Neural progenitor cell (in vitro differentiated cells): ENCODE results near the gene UQCR11. TPM values are rescaled to one million over a fixed set of nuclear protein-coding genes. Genes with fewer than 3 reads are reported as not detected.

ENCODE experiments used
- DNase-seq: peaks from one replicate; pipeline ENCODE4 v3.0.0-alpha.2; 2016; ENCODE audit warnings: low spot score
- H2AFZ ChIP-seq: fragments of 200-600 bp; sonication (generic); replicated peaks from 2 replicates; pipeline ENCODE4 v1.6.1; 2016; ENCODE audit warnings: antibody characterized with exemption
- H3F3A ChIP-seq: fragments of 200-600 bp; sonication (generic); 2 replicates; pipeline ENCODE4 v1.6.1; 2016; ENCODE audit warnings: antibody characterized with exemption, low read depth
- H3K27ac ChIP-seq: fragments of 200-600 bp; sonication (generic); 2 replicates; pipeline ENCODE4 v1.5.1; 2016; ENCODE audit warnings: mild to moderate bottlenecking
- H3K27me3 ChIP-seq: fragments of 200-600 bp; sonication (generic); 2 replicates; pipeline ENCODE4 v1.6.1; 2016; ENCODE audit warnings: mild to moderate bottlenecking, moderate library complexity
- H3K36me3 ChIP-seq: fragments of 200-600 bp; sonication (generic); 2 replicates; pipeline ENCODE4 v1.5.1; 2016
- H3K4me1 ChIP-seq: fragments of 200-600 bp; sonication (generic); 2 replicates; pipeline ENCODE4 v1.6.1; 2016; ENCODE audit warnings: mixed run types
- H3K4me2 ChIP-seq: fragments of 200-600 bp; sonication (generic); 2 replicates; pipeline ENCODE4 v1.6.1; 2016
- H3K4me3 ChIP-seq: fragments of 200-600 bp; sonication (generic); 2 replicates; pipeline ENCODE4 v1.5.1; 2016
- H3K79me2 ChIP-seq: fragments of 200-600 bp; sonication (generic); 2 replicates; pipeline ENCODE4 v1.6.1; 2016; ENCODE audit warnings: low read depth
- H3K9ac ChIP-seq: fragments of 200-600 bp; sonication (generic); 2 replicates; pipeline ENCODE4 v1.6.1; 2016
- H3K9me3 ChIP-seq: fragments of 200-600 bp; sonication (generic); 2 replicates; pipeline ENCODE4 v1.5.1; 2016; ENCODE audit warnings: low read depth
- H4K20me1 ChIP-seq: fragments of 200-600 bp; sonication (generic); 2 replicates; pipeline ENCODE4 v1.6.1; 2016; ENCODE audit warnings: low read depth
- H3K27ac Mint-ChIP-seq: 3 replicates; pipeline ENCODE4 v1.8.0; 2021; ENCODE audit warnings: mixed read lengths
- H3K27me3 Mint-ChIP-seq: 2 replicates; pipeline ENCODE4 v1.8.0; 2022; ENCODE audit warnings: low read depth, mild to moderate bottlenecking, inconsistent platforms, moderate library complexity, mixed read lengths; ENCODE audit not compliant: insufficient read depth
- H3K36me3 Mint-ChIP-seq: 3 replicates; pipeline ENCODE4 v1.8.0; 2021; ENCODE audit warnings: mixed read lengths
- H3K4me1 Mint-ChIP-seq: 3 replicates; pipeline ENCODE4 v1.8.0; 2021; ENCODE audit warnings: mixed read lengths
- H3K4me3 Mint-ChIP-seq: 3 replicates; pipeline ENCODE4 v1.8.0; 2021; ENCODE audit warnings: mild to moderate bottlenecking, moderate library complexity, mixed read lengths
- H3K9me3 Mint-ChIP-seq: 3 replicates; pipeline ENCODE4 v1.8.0; 2020; ENCODE audit warnings: mixed read lengths
- EZH2 ChIP-seq: fragments of 200-600 bp; sonication (generic); IDR thresholded peaks from 2 replicates; pipeline ENCODE4 v1.6.1; 2017; ENCODE audit warnings: antibody characterized with exemption, mild to moderate bottlenecking, moderate library complexity
- EZH2phosphoT487 ChIP-seq: fragments of 200-600 bp; sonication (generic); IDR thresholded peaks from 2 replicates; pipeline ENCODE4 v1.6.1; 2017; ENCODE audit warnings: antibody characterized with exemption
- total RNA-seq: library from RNA; depleted of rRNA; stranded (reverse); fragments of >200 nt; gene quantifications from 2 replicates; pipeline ENCODE4 v1.2.3, GENCODE V29; 2015; ENCODE audit warnings: low replicate concordance
- TF ChIP-seq, protein P1 (sequence below): fragments of 200-600 bp; sonication (generic); IDR thresholded peaks from 2 replicates; pipeline ENCODE4 v1.5.1; 2017; ENCODE audit warnings: antibody characterized with exemption, mild to moderate bottlenecking

Gene UQCR11
- total RNA-seq, 1 donor from 2014 or later: 37.4 TPM

DNA sequence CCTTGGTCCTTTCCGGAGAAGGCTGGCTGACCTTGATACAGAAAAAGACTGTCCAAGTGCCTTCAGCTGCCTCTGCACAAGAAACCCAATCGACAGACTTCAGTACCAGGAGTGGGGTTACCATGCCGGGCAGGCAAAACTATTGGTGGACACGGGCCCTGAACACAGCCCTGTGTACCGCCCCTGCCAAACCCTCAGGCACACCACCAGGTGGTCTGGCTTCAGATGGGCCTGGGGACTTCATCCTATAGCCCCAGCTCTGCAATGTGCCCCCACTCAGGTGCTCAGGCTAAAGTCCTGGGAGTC, 29.6 kb upstream of the UQCR11 start:
- H3K36me3 Mint-ChIP-seq: peaks cover 32% of the 10 kb centered on the region
- no peaks in the 10 kb centered on the region for H3K4me1 Mint-ChIP-seq
- H3K4me2 ChIP-seq: no peak overlapping the region
- H3K27me3 Mint-ChIP-seq: peaks cover 10% of the 10 kb centered on the region
- DNase-seq: no peak
- H3K4me3 ChIP-seq: no peak overlapping the region
- H3K4me3 Mint-ChIP-seq: no peak overlapping the region
- no peaks in the 10 kb centered on the region for H3K27me3 ChIP-seq
- H3K79me2 ChIP-seq: peaks cover 98% of the 10 kb centered on the region
- H3K4me1 ChIP-seq: no peaks in the 10 kb centered on the region
- peaks cover 100% of the 10 kb centered on the region for H4K20me1 ChIP-seq
- no peak overlapping the region for H2AFZ ChIP-seq
- peaks cover 2% of the 10 kb centered on the region for H3K9me3 Mint-ChIP-seq
- TF ChIP-seq EZH2phosphoT487 (no peak), EZH2 (no peak)
- TF ChIP-seq, protein P1, sequence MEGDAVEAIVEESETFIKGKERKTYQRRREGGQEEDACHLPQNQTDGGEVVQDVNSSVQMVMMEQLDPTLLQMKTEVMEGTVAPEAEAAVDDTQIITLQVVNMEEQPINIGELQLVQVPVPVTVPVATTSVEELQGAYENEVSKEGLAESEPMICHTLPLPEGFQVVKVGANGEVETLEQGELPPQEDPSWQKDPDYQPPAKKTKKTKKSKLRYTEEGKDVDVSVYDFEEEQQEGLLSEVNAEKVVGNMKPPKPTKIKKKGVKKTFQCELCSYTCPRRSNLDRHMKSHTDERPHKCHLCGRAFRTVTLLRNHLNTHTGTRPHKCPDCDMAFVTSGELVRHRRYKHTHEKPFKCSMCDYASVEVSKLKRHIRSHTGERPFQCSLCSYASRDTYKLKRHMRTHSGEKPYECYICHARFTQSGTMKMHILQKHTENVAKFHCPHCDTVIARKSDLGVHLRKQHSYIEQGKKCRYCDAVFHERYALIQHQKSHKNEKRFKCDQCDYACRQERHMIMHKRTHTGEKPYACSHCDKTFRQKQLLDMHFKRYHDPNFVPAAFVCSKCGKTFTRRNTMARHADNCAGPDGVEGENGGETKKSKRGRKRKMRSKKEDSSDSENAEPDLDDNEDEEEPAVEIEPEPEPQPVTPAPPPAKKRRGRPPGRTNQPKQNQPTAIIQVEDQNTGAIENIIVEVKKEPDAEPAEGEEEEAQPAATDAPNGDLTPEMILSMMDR: no peak
- H3K9ac ChIP-seq: no peak overlapping the region
- no peak overlapping the region for H3K27ac Mint-ChIP-seq
- H3F3A ChIP-seq: peaks cover 6% of the 10 kb centered on the region
- no peak overlapping the region for H3K27ac ChIP-seq
- H3K36me3 ChIP-seq: peaks cover 5% of the 10 kb centered on the region
- no peaks in the 10 kb centered on the region for H3K9me3 ChIP-seq

DNA sequence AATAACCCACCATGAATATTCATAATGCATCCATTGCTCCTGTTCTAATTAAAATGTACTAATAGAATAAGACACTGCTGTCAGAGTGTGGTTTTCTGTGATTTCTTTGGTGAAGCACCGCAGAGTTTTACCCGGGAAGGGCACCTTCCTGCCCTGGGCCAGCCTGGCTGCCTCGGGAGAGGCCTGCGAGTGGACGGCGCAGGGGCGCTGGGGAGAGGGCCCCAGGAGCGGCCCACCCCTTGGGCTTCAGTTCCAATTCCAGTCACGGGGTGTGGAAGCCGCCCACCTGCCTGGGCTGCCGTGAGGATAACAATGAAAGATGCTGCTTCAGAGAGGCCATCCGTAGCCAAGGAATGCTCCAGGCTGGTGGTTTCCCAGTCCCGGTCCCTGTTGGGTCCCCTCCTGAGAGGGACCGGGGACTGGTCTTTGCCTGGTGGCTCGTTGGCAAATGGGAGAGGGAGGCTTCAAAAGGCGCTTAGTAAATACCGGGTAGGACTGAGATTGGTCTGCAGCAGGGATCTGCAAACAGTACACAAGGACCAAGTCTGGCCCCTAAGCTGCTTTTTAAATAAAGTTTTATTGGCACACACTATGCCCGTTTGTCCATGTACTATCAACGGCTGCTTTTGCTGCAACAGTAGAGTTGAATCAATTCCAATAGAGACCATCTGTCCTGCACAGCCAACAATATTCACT, 29.1 kb upstream of the UQCR11 start:
- TF ChIP-seq EZH2 (no peak), EZH2phosphoT487 (no peak)
- TF ChIP-seq, protein P1: no peak
- no peak overlapping the region for H3K4me2 ChIP-seq
- Mint-ChIP-seq H3K4me3 (no peak overlapping the region), H3K9me3 (peaks cover 2% of the 10 kb centered on the region), H3K36me3 (peaks cover 27% of the 10 kb centered on the region), H3K27ac (no peak overlapping the region), H3K27me3 (peaks cover 10% of the 10 kb centered on the region), H3K4me1 (no peaks in the 10 kb centered on the region)
- no peak for DNase-seq
- peaks cover 98% of the 10 kb centered on the region for H3K79me2 ChIP-seq
- H4K20me1 ChIP-seq: peaks cover 100% of the 10 kb centered on the region
- H3K4me1 ChIP-seq: no peaks in the 10 kb centered on the region
- H3K27ac ChIP-seq: no peak overlapping the region
- H2AFZ ChIP-seq: no peak overlapping the region
- H3K9me3 ChIP-seq: no peaks in the 10 kb centered on the region
- peaks cover 8% of the 10 kb centered on the region for H3F3A ChIP-seq
- H3K4me3 ChIP-seq: no peak overlapping the region
- H3K9ac ChIP-seq: no peak overlapping the region
- peaks cover 5% of the 10 kb centered on the region for H3K36me3 ChIP-seq
- H3K27me3 ChIP-seq: no peaks in the 10 kb centered on the region

DNA sequence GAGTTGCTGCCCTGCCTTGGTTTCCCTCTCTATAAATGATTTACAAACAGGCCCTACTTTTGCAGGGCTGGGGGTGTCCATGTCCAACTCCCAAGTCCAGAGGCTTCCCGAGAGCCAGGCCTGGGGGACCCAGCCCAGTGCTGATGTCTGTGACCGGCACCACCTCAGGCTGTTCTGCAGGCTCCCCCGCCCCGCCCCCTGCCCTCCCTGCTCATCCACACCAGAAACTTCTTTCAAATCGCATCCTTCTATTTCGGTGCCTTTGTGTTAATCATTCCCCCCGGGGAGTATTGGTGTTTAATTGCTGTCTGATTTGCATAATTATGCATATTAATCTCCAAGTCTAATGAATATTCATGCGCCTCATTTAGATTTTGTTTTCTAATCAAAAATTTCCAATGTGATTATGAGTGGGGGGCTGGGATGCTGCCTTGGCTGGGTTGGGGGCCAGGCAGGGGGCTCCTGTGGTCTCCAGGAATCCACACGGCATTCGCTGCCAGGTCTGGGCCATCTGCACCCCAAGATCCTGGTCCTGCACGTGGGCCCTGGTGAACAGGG, 28.1 kb upstream of the UQCR11 start:
- H3K36me3 ChIP-seq: peaks cover 2% of the 10 kb centered on the region
- H3K27ac ChIP-seq: no peak overlapping the region
- no peak for DNase-seq
- peaks cover 91% of the 10 kb centered on the region for H3K79me2 ChIP-seq
- no peak overlapping the region for H3K4me2 ChIP-seq
- H3K27me3 ChIP-seq: no peaks in the 10 kb centered on the region
- Mint-ChIP-seq H3K4me3 (no peak overlapping the region), H3K9me3 (peaks cover 2% of the 10 kb centered on the region), H3K27me3 (peaks cover 10% of the 10 kb centered on the region), H3K36me3 (peaks cover 20% of the 10 kb centered on the region), H3K27ac (no peak overlapping the region), H3K4me1 (no peaks in the 10 kb centered on the region)
- peaks cover 6% of the 10 kb centered on the region for H3F3A ChIP-seq
- H3K4me3 ChIP-seq: no peak overlapping the region
- no peaks in the 10 kb centered on the region for H3K4me1 ChIP-seq
- no peak overlapping the region for H2AFZ ChIP-seq
- H3K9me3 ChIP-seq: no peaks in the 10 kb centered on the region
- no peak overlapping the region for H3K9ac ChIP-seq
- TF ChIP-seq, protein P1: no peak
- TF ChIP-seq EZH2: no peak
- TF ChIP-seq EZH2phosphoT487: no peak
- H4K20me1 ChIP-seq: peaks cover 94% of the 10 kb centered on the region
